ENCODE results near the gene HAUS7. TPM values are rescaled to one million over a fixed set of nuclear protein-coding genes. Genes with fewer than 3 reads are reported as not detected.

The HAUS7 gene
- total RNA-seq, 1 experiment from 2014 or later: 28.9 TPM

DNA sequence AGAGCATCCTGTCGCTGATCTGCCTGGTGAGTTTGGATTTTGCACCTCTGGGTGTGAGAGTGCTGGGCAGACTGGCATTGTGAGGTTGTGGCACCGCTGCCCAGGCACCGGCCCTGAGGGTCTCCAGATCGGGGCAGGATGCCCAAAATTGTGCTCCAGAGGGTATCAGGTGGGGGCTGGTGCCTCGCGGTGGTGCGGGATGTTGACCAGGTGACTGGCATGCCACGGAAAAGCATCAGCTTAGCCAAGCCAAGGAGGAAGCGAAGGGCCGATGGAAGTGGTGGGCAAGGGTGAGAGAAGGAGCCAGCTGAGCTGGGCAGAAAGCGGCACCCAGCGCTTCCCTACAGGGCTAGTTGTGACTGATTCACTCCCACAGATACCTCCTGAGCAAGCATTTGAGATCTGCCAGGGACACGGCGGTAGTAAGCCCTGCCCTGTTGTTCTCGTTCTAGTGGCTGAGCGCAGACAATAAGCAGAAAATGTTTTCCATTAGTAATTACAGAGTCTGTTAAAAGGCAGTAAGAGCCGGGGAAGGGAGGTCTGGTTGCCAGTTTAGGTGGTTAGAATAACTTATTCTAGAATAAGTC lies 58.3 kb downstream of the HAUS7 start:
- Histone ChIP-seq H4K20me1 (ENCODE audit: insufficient read depth) (no peaks in the 10 kb centered on the region), H2AFZ (ENCODE audit: low read depth, low read length, poor library complexity, severe bottlenecking) (no peak overlapping the region), H3K4me3 (replicated peaks in 1 of 2; ENCODE audit: low read depth in 1 of 2, low read length in 2 of 2) (no peak overlapping the region), H3K79me2 (ENCODE audit: insufficient read depth, low read length) (no peaks in the 10 kb centered on the region), H3K4me1 (ENCODE audit: control insufficient read depth in 1 of 2, insufficient read depth in 2 of 2, low read length in 2 of 2) (no peaks in the 10 kb centered on the region), H3K27me3 (ENCODE audit: insufficient read depth, low read length) (no peaks in the 10 kb centered on the region), H3K4me2 (ENCODE audit: low read length) (no peak overlapping the region), H3K27ac (ENCODE audit: low read depth, low read length) (no peak overlapping the region), H3K9me3 (ENCODE audit: control insufficient read depth in 1 of 2, insufficient read depth in 1 of 2, low read depth in 1 of 2, low read length in 2 of 2) (no peaks in the 10 kb centered on the region), H3K9ac (ENCODE audit: low read length) (no peak overlapping the region), H3K9me2 (ENCODE audit: insufficient read depth) (no peaks in the 10 kb centered on the region), H3K36me3 (ENCODE audit: control insufficient read depth in 1 of 2, insufficient read depth in 2 of 2, low read length in 2 of 2) (no peaks in the 10 kb centered on the region)
- ChIA-PET RAD21 (ENCODE audit: low non-redundant PET in 1 of 2, low total read pairs in 2 of 2, uncharacterized antibody in 2 of 2, unreplicated experiment in 2 of 2) (no interaction called here), CTCF (no interaction called here), POLR2A (no interaction called here)
- no peak for TF ChIP-seq JUND (IDR thresholded peaks at IDR 0.05)
- no peak for TF ChIP-seq ZFX (IDR thresholded peaks at IDR 0.05)
- no peak for TF ChIP-seq SRF (IDR thresholded peaks at IDR 0.05; ENCODE audit: low read depth)
- TF ChIP-seq CTCF (IDR thresholded peaks at IDR 0.05 in 2 of 3, conservative IDR thresholded peaks at IDR 0.05 in 1 of 3; ENCODE audit: borderline replicate concordance in 1 of 3, insufficient read depth in 1 of 3, low read depth in 2 of 3, low read length in 2 of 3): no peak
- TF ChIP-seq POLR2A (IDR thresholded peaks at IDR 0.05; ENCODE audit: borderline replicate concordance, extremely low read depth, insufficient read depth, insufficient read length): no peak
- TF ChIP-seq ZNF274 (IDR thresholded peaks at IDR 0.05; ENCODE audit: low read depth, low read length): no peak
- no peak for TF ChIP-seq EZH2 (IDR thresholded peaks at IDR 0.05)
- TF ChIP-seq YY1 (IDR thresholded peaks at IDR 0.05; ENCODE audit: extremely low read depth, insufficient replicate concordance, low read depth, low read length): no peak
- TF ChIP-seq SP1 (IDR thresholded peaks at IDR 0.05; ENCODE audit: low read depth): no peak
- no peak for TF ChIP-seq POLR2AphosphoS5 (IDR thresholded peaks at IDR 0.05; ENCODE audit: low read depth, low read length)
- TF ChIP-seq EGR1 (IDR thresholded peaks at IDR 0.05; ENCODE audit: low read depth): no peak
- TF ChIP-seq, protein P1, sequence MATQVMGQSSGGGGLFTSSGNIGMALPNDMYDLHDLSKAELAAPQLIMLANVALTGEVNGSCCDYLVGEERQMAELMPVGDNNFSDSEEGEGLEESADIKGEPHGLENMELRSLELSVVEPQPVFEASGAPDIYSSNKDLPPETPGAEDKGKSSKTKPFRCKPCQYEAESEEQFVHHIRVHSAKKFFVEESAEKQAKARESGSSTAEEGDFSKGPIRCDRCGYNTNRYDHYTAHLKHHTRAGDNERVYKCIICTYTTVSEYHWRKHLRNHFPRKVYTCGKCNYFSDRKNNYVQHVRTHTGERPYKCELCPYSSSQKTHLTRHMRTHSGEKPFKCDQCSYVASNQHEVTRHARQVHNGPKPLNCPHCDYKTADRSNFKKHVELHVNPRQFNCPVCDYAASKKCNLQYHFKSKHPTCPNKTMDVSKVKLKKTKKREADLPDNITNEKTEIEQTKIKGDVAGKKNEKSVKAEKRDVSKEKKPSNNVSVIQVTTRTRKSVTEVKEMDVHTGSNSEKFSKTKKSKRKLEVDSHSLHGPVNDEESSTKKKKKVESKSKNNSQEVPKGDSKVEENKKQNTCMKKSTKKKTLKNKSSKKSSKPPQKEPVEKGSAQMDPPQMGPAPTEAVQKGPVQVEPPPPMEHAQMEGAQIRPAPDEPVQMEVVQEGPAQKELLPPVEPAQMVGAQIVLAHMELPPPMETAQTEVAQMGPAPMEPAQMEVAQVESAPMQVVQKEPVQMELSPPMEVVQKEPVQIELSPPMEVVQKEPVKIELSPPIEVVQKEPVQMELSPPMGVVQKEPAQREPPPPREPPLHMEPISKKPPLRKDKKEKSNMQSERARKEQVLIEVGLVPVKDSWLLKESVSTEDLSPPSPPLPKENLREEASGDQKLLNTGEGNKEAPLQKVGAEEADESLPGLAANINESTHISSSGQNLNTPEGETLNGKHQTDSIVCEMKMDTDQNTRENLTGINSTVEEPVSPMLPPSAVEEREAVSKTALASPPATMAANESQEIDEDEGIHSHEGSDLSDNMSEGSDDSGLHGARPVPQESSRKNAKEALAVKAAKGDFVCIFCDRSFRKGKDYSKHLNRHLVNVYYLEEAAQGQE (IDR thresholded peaks at IDR 0.05; ENCODE audit: low read depth): no peak
- no peak for TF ChIP-seq RAD21 (IDR thresholded peaks at IDR 0.05; ENCODE audit: low read depth)
- TF ChIP-seq SIN3A (IDR thresholded peaks at IDR 0.05; ENCODE audit: low read depth): no peak
- no peak for TF ChIP-seq EZH2phosphoT487 (IDR thresholded peaks at IDR 0.05; ENCODE audit: borderline replicate concordance)
- ATAC-seq: no peak
- no peak for DNase-seq (ENCODE audit: low read depth, low spot score)
- BruUV-seq (replicated peaks): no TSS peak
- intact Hi-C loops (cut with micrococcal nuclease): no loop called here

Data from HCT116 (cell line).